ENCODE data around the gene TOP2A. TPM values are rescaled to one million over a fixed set of nuclear protein-coding genes. Genes with fewer than 3 reads are reported as not detected.

TOP2A gene
- total and polyA plus RNA-seq, 2 donors (not counting 1 experiment from before 2014, with no cell fraction given): 39.2 to 41.6 TPM

- H2AFZ ChIP-seq (ENCODE audit: low read length): peak within 1 kb of the TSS; percentile 46
These were observed 53.4 kb downstream of the TOP2A start, which contains the start of gene GJD3 for GRCh38 chr17:40364121-40364861. Gene GJD3 (minus strand): TSS chr17:40364737. CDS start chr17:40363815, 922 bp downstream.

GRCh38 chr17:40363111-40363827, 54.4 kb downstream of the TOP2A start:
- Histone ChIP-seq H3K4me3 (replicated peaks in 1 of 4; ENCODE audit: control extremely low read depth in 1 of 4, insufficient read depth in 1 of 4, low read depth in 3 of 4, low read length in 4 of 4) (peak overlapping the region; percentile 32 to 59 (median 54)), H3K79me2 (ENCODE audit: control insufficient read depth, insufficient read depth, low read length) (no peaks in the 10 kb centered on the region), H3K9me3 (ENCODE audit: control insufficient read depth, insufficient read depth, low read depth, low read length) (no peaks in the 10 kb centered on the region), H3K27me3 (ENCODE audit: control insufficient read depth, insufficient read depth, low read length) (no peaks in the 10 kb centered on the region), H3K4me2 (ENCODE audit: extremely low read depth, insufficient read depth, low read length) (peak overlapping the region; percentile 93), H3K27ac (ENCODE audit: insufficient read depth, low read length) (no peak overlapping the region), H4K20me1 (ENCODE audit: control insufficient read depth, extremely low read depth, insufficient read depth, low read length) (no peaks in the 10 kb centered on the region), H3K36me3 (ENCODE audit: control insufficient read depth, insufficient read depth, low read length) (no peaks in the 10 kb centered on the region), H3K4me1 (ENCODE audit: control insufficient read depth, extremely low read depth, insufficient read depth, low read length) (peaks cover 7% of the 10 kb centered on the region), H2AFZ (ENCODE audit: low read length) (peak overlapping the region; percentile 46), H3K9ac (ENCODE audit: insufficient read depth, low read length) (peak overlapping the region; percentile 55)
- TF ChIP-seq CTCF (conservative IDR thresholded peaks at IDR 0.05 in 1 of 2, IDR thresholded peaks at IDR 0.05 in 1 of 2; ENCODE audit: low read depth in 1 of 2, low read length in 2 of 2): no peak
- TF ChIP-seq EZH2 (IDR thresholded peaks at IDR 0.05; ENCODE audit: low read length, missing control alignments): no peak
- DNase-seq (ENCODE audit: low read depth in 2 of 2): peak in 1 of 2 donors; percentile 53

More at GRCh38 chr17:40364121-40364861, 53.4 kb downstream of the TOP2A start, which contains the start of gene GJD3:
- peak within 1 kb of the TSS; percentile 23 for H3K27ac ChIP-seq (ENCODE audit: insufficient read depth, low read length)
- no peaks in the 10 kb centered on the region for H3K36me3 ChIP-seq (ENCODE audit: control insufficient read depth, insufficient read depth, low read length)
- H3K4me2 ChIP-seq (ENCODE audit: extremely low read depth, insufficient read depth, low read length): peak within 1 kb of the TSS; percentile 93
- peak within 1 kb of the TSS; percentile 30 to 59 (median 54) for H3K4me3 ChIP-seq (replicated peaks in 1 of 4; ENCODE audit: control extremely low read depth in 1 of 4, insufficient read depth in 1 of 4, low read depth in 3 of 4, low read length in 4 of 4)
- peak in 1 of 2 donors; percentile 57 for DNase-seq (ENCODE audit: low read depth in 2 of 2)
- H3K27me3 ChIP-seq (ENCODE audit: control insufficient read depth, insufficient read depth, low read length): no peaks in the 10 kb centered on the region
- no peaks in the 10 kb centered on the region for H4K20me1 ChIP-seq (ENCODE audit: control insufficient read depth, extremely low read depth, insufficient read depth, low read length)
- TF ChIP-seq CTCF (conservative IDR thresholded peaks at IDR 0.05 in 1 of 2, IDR thresholded peaks at IDR 0.05 in 1 of 2; ENCODE audit: low read depth in 1 of 2, low read length in 2 of 2): no peak
- TF ChIP-seq EZH2 (IDR thresholded peaks at IDR 0.05; ENCODE audit: low read length, missing control alignments): no peak
- H3K9me3 ChIP-seq (ENCODE audit: control insufficient read depth, insufficient read depth, low read depth, low read length): no peaks in the 10 kb centered on the region
- H3K9ac ChIP-seq (ENCODE audit: insufficient read depth, low read length): peak within 1 kb of the TSS; percentile 55
- H3K4me1 ChIP-seq (ENCODE audit: control insufficient read depth, extremely low read depth, insufficient read depth, low read length): peaks cover 5% of the 10 kb centered on the region
- H3K79me2 ChIP-seq (ENCODE audit: control insufficient read depth, insufficient read depth, low read length): no peaks in the 10 kb centered on the region

- Histone ChIP-seq H3K27ac (ENCODE audit: insufficient read depth, low read length) (no peak overlapping the region), H3K9ac (ENCODE audit: insufficient read depth, low read length) (peak overlapping the region; percentile 55), H3K9me3 (ENCODE audit: control insufficient read depth, insufficient read depth, low read depth, low read length) (no peaks in the 10 kb centered on the region), H3K36me3 (ENCODE audit: control insufficient read depth, insufficient read depth, low read length) (no peaks in the 10 kb centered on the region), H3K27me3 (ENCODE audit: control insufficient read depth, insufficient read depth, low read length) (no peaks in the 10 kb centered on the region), H3K4me2 (ENCODE audit: extremely low read depth, insufficient read depth, low read length) (peak overlapping the region; percentile 93), H3K4me1 (ENCODE audit: control insufficient read depth, extremely low read depth, insufficient read depth, low read length) (peaks cover 7% of the 10 kb centered on the region), H3K4me3 (replicated peaks in 1 of 4; ENCODE audit: control extremely low read depth in 1 of 4, insufficient read depth in 1 of 4, low read depth in 3 of 4, low read length in 4 of 4) (peak overlapping the region in 3 of 4 experiments; percentile 32 to 59 (median 55)), H3K79me2 (ENCODE audit: control insufficient read depth, insufficient read depth, low read length) (no peaks in the 10 kb centered on the region), H4K20me1 (ENCODE audit: control insufficient read depth, extremely low read depth, insufficient read depth, low read length) (no peaks in the 10 kb centered on the region), H2AFZ (ENCODE audit: low read length) (no peak overlapping the region)
- TF ChIP-seq EZH2 (IDR thresholded peaks at IDR 0.05; ENCODE audit: low read length, missing control alignments): no peak
- TF ChIP-seq CTCF (conservative IDR thresholded peaks at IDR 0.05 in 1 of 2, IDR thresholded peaks at IDR 0.05 in 1 of 2; ENCODE audit: low read depth in 1 of 2, low read length in 2 of 2): peak; percentile 52 to 55
- DNase-seq (ENCODE audit: low read depth in 2 of 2): peak; percentile 69 to 72
These were observed 55.0 kb downstream of the TOP2A start for GRCh38 chr17:40362696-40363110.
